Measurements from ENCODE around the gene MNAT1. TPM values are rescaled to one million over a fixed set of nuclear protein-coding genes. Genes with fewer than 3 reads are reported as not detected.

Gene MNAT1
- total RNA-seq, 8 experiments from 2014 or later, result 37.0 to 69.2 (median 47.1) TPM

DNA sequence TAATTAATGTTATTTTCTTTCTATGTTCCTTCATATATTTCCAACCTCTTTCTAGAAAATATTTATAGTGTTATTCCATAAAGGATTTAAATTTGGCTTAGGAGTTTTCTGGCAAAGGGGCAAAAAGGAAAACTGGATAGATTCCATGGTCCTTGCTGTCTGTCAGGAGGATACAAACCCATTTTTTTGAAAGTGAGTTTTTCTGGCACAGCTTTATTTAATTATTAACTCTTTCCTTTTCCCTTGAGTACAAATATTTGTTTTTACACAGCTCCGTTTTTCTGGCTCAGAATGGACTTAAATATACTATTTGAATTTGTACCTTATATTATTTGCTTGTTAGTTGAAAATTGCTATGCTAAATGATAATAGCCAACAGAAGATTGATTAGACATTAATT lies 56.3 kb downstream of the MNAT1 start:
- ATAC-seq (replicated peaks in 6 of 8), result no peak
- Histone ChIP-seq H3K4me3 (no peak overlapping the region), H3K27ac (no peak overlapping the region), H3K4me1 (replicated peaks in 1 of 2) (no peaks in the 10 kb centered on the region)
- WGBS, 10 experiments, result 67 to 100% (median 86%) methylated on average over 1 of the region's 1 CpG
- in situ Hi-C loops (cut with MboI; ENCODE audit: low pct_unique_long_range_greater_than_20kb in 2 of 9, low sequenced_read_pairs in 9 of 9, unreplicated experiment in 9 of 9), result no loop called here

DNA sequence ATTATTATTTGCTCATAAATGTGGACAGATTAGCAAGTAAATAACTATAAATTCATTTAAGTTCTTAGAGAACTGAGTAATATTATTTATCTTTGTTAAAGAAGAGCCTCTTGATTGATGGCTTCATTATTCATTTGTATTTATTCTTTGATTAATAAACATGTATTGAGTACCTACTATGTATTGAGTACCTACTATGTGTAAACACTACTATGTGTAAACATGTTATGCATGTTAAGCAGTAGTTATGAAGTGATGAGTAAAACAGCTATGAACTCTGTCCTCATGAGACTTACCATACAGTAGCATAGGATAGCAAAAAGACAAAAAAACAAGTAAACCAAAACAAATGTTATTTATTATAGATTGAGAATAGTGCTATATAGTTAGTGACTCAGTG lies 61.9 kb downstream of the MNAT1 start:
- ATAC-seq (replicated peaks in 6 of 8), result no peak
- no peak overlapping the region for H3K27ac ChIP-seq
- H3K4me3 ChIP-seq, result no peak overlapping the region
- in situ Hi-C loops (cut with MboI; ENCODE audit: low pct_unique_long_range_greater_than_20kb in 2 of 9, low sequenced_read_pairs in 9 of 9, unreplicated experiment in 9 of 9), result no loop called here
- H3K4me1 ChIP-seq (replicated peaks in 1 of 2), result no peaks in the 10 kb centered on the region

- WGBS, 10 experiments, result 60 to 100% (median 96%) methylated on average over 1 to 2 of the region's 2 CpGs; no CpG with 5 or more reads in 4 of the 10 experiments
- ATAC-seq (replicated peaks in 6 of 8), result no peak
- H3K4me3 ChIP-seq, result no peak overlapping the region
- H3K4me1 ChIP-seq (replicated peaks in 1 of 2), result no peaks in the 10 kb centered on the region
- no peak overlapping the region for H3K27ac ChIP-seq
- in situ Hi-C loops (cut with MboI; ENCODE audit: low pct_unique_long_range_greater_than_20kb in 2 of 9, low sequenced_read_pairs in 9 of 9, unreplicated experiment in 9 of 9), result no loop called here
These were observed 65.8 kb downstream of the MNAT1 start for GRCh38 chr14:60800409-60800808.

DNA sequence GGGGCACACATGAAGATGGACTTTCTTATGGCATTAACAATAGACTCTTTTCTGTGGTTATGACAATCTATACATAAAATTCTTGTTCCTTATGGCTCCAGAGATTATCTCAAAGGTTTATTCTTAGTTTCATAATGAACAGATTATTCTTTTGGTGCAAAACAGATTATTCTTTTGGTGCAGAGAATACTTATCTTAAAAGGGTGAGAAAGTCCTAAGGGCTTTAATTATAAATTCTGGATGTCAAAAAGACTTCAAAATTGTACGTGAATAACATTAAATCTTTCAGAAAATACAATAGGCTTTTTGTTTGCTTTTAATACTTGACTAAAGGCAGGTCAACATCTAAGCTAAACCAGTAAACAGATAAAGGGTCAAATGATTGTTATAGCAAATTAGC lies 69.3 kb downstream of the MNAT1 start:
- no peaks in the 10 kb centered on the region for H3K4me1 ChIP-seq (replicated peaks in 1 of 2)
- 50 to 100% (median 92%) methylated on average over 1 of the region's 1 CpG; no CpG with 5 or more reads in 1 of the 10 experiments for WGBS, 10 experiments
- in situ Hi-C loops (cut with MboI; ENCODE audit: low pct_unique_long_range_greater_than_20kb in 2 of 9, low sequenced_read_pairs in 9 of 9, unreplicated experiment in 9 of 9), result no loop called here
- no peak overlapping the region for H3K4me3 ChIP-seq
- no peak overlapping the region for H3K27ac ChIP-seq
- no peak for ATAC-seq (replicated peaks in 6 of 8)

DNA sequence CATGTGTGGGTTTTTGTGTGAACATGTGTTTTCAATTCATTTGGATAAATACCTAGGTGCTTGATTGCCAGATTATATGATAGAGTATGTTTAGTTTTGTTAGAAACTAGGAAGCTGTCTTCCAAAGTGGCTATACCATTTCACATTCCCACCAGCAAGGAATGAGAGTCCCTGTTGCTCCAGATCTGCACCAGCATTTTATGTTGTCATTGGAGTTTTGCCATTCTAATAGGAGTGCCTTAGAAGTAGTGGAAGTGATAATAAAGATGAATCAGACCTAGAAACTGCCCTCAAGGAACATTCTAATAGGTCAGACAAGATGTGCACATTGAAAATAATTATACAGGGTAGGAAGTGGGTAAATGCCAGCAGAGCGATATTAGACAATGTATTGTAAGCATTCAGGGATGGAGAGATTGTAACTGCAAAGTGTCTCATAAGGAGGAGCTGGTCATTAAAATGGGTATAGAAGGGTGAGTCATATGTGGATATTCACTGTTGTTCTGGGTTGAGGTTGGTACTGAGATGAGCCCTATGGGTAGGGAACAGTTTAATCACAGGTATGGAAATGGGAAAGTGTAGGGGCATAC lies 71.4 kb downstream of the MNAT1 start:
- Histone ChIP-seq H3K4me3 (no peak overlapping the region), H3K4me1 (replicated peaks in 1 of 2) (no peaks in the 10 kb centered on the region), H3K27ac (no peak overlapping the region)
- 25 to 100% (median 83%) methylated on average over 1 of the region's 1 CpG; no CpG with 5 or more reads in 6 of the 10 experiments for WGBS, 10 experiments
- peak in 3 of 8 experiments; percentile 23 to 84 (median 76) for ATAC-seq (replicated peaks in 6 of 8)
- in situ Hi-C loops (cut with MboI; ENCODE audit: low pct_unique_long_range_greater_than_20kb in 2 of 9, low sequenced_read_pairs in 9 of 9, unreplicated experiment in 9 of 9), result no loop called here

DNA sequence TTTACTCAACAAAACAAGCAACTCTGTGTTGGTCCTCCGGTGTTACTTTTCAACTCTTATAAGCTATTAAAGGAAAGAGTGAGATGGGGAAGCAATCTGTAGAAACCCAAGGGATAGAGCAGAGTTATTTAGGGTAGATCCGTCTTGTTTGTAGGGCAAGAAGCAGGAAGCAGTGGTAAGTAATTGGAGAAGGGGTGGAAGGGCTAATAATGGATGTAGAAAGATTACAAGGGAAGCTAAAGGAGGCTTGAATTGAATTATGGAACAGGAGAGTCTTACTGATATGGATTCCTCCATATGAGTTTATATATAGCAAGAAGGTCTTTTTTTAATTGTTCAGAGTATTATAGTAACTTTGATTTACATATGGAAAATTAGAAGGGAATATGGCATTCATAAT lies 72.7 kb downstream of the MNAT1 start:
- ATAC-seq (replicated peaks in 6 of 8), result no peak
- in situ Hi-C loops (cut with MboI; ENCODE audit: low pct_unique_long_range_greater_than_20kb in 2 of 9, low sequenced_read_pairs in 9 of 9, unreplicated experiment in 9 of 9), result no loop called here
- Histone ChIP-seq H3K4me1 (replicated peaks in 1 of 2) (no peaks in the 10 kb centered on the region), H3K27ac (no peak overlapping the region), H3K4me3 (no peak overlapping the region)
- 85 to 100% (median 94%) methylated on average over 1 to 2 of the region's 2 CpGs for WGBS, 10 experiments

DNA sequence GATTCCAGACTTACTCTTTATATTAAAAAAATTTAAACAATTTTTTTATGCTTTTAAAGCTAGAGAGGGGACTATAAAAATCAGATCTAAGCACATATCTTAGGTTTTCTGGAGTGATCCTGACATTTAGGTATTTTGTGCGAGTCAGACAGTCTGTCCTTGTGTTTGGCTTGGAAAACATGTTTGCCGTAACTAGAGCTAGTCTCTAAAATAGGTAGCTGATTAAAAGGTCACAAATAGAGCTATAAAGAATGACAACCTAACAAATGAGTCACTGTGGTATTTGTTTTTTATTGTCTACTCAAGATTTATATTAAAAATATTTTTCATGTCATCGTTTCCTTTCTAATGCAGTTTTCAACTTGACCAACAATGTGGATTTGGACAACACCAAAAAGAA lies 73.4 kb downstream of the MNAT1 start:
- H3K27ac ChIP-seq, result no peak overlapping the region
- in situ Hi-C loops (cut with MboI; ENCODE audit: low pct_unique_long_range_greater_than_20kb in 2 of 9, low sequenced_read_pairs in 9 of 9, unreplicated experiment in 9 of 9), result no loop called here
- no peak for ATAC-seq (replicated peaks in 6 of 8)
- 89 to 100% (median 98%) methylated on average over 1 to 3 of the region's 3 CpGs for WGBS, 10 experiments
- H3K4me1 ChIP-seq (replicated peaks in 1 of 2), result no peaks in the 10 kb centered on the region
- no peak overlapping the region for H3K4me3 ChIP-seq

DNA sequence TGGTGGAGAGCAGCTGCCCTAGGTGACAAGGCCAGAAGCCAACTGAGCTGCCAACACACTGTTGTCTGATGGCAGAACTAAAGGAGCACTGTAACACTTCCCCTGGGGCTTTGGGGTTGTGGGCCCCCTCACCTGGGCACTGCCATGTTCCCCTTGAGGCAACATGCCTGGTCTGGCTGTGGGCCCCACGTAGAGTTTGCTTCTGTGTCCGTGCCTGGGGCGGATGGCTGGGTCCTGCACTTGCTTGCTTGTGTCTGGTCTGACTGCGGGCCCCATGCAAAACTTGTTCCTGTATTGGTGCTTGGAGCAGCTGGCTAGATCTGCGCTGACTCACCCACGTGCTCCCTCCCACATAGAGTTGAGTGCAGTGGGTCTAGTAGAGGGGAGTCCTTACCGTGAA lies 78.4 kb downstream of the MNAT1 start:
- Histone ChIP-seq H3K27ac (no peak overlapping the region), H3K4me1 (replicated peaks in 1 of 2) (no peaks in the 10 kb centered on the region), H3K4me3 (no peak overlapping the region)
- in situ Hi-C loops (cut with MboI; ENCODE audit: low pct_unique_long_range_greater_than_20kb in 2 of 9, low sequenced_read_pairs in 9 of 9, unreplicated experiment in 9 of 9), result no loop called here
- 92 to 100% (median 100%) methylated on average over 2 to 3 of the region's 7 CpGs; no CpG with 5 or more reads in 5 of the 10 experiments for WGBS, 10 experiments
- ATAC-seq (replicated peaks in 6 of 8), result no peak

- in situ Hi-C loops (cut with MboI; ENCODE audit: low pct_unique_long_range_greater_than_20kb in 2 of 9, low sequenced_read_pairs in 9 of 9, unreplicated experiment in 9 of 9), result no loop called here
- ATAC-seq (replicated peaks in 6 of 8), result no peak
- Histone ChIP-seq H3K4me3 (no peak overlapping the region), H3K27ac (no peak overlapping the region), H3K4me1 (replicated peaks in 1 of 2) (no peaks in the 10 kb centered on the region)
- WGBS, 10 experiments, result 80 to 100% (median 97%) methylated on average over 1 to 4 of the region's 4 CpGs; no CpG with 5 or more reads in 4 of the 10 experiments
These were observed 80.8 kb downstream of the MNAT1 start for GRCh38 chr14:60815371-60815770.

GRCh38 chr14:60817113-60817512 lies 82.6 kb downstream of the MNAT1 start:
- H3K27ac ChIP-seq, result no peak overlapping the region
- H3K4me1 ChIP-seq (replicated peaks in 1 of 2), result no peaks in the 10 kb centered on the region
- H3K4me3 ChIP-seq, result no peak overlapping the region
- ATAC-seq (replicated peaks in 6 of 8), result no peak
- in situ Hi-C loops (cut with MboI; ENCODE audit: low pct_unique_long_range_greater_than_20kb in 2 of 9, low sequenced_read_pairs in 9 of 9, unreplicated experiment in 9 of 9), result no loop called here
- 20 to 89% (median 75%) methylated on average over 1 of the region's 1 CpG for WGBS, 10 experiments

- Histone ChIP-seq H3K4me1 (replicated peaks in 1 of 2) (no peaks in the 10 kb centered on the region), H3K27ac (no peak overlapping the region), H3K4me3 (no peak overlapping the region)
- in situ Hi-C loops (cut with MboI; ENCODE audit: low pct_unique_long_range_greater_than_20kb in 2 of 9, low sequenced_read_pairs in 9 of 9, unreplicated experiment in 9 of 9), result no loop called here
- no peak for ATAC-seq (replicated peaks in 6 of 8)
- WGBS, 10 experiments, result 72 to 100% (median 93%) methylated on average over 1 to 4 of the region's 4 CpGs
These were observed 85.0 kb downstream of the MNAT1 start for GRCh38 chr14:60819575-60819974.

GRCh38 chr14:60838601-60839000 lies 104.0 kb downstream of the MNAT1 start:
- in situ Hi-C loops (cut with MboI; ENCODE audit: low pct_unique_long_range_greater_than_20kb in 2 of 9, low sequenced_read_pairs in 9 of 9, unreplicated experiment in 9 of 9), result no loop called here
- no peak for ATAC-seq (replicated peaks in 6 of 8)
- H3K4me1 ChIP-seq (replicated peaks in 1 of 2), result no peaks in the 10 kb centered on the region
- H3K27ac ChIP-seq, result no peak overlapping the region
- 93 to 100% (median 100%) methylated on average over 1 to 3 of the region's 5 CpGs; no CpG with 5 or more reads in 4 of the 10 experiments for WGBS, 10 experiments
- H3K4me3 ChIP-seq, result no peak overlapping the region

DNA sequence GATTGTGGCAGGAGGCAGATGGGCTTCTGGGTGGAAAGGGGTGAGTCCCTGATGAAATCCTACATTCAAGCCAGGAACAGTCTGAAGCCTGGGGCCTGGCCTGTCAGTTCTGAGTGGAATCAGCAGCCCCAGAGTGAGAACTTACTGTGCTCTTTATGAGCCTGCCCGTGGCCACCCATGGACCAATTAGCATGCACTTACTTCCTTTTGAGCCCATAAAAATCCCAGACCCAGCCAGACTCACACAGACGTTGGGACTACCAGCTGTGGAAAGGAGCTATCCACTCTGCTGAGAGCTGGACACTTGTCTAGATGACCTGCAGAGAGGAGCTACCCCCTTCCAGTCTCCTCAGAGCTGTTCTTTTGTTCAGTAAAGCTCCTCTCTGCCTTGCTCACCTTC lies 104.5 kb downstream of the MNAT1 start:
- Histone ChIP-seq H3K4me3 (no peak overlapping the region), H3K4me1 (replicated peaks in 1 of 2) (no peaks in the 10 kb centered on the region), H3K27ac (no peak overlapping the region)
- WGBS, 10 experiments, result 67 to 83% methylated on average over 1 of the region's 2 CpGs; no CpG with 5 or more reads in 8 of the 10 experiments
- no peak for ATAC-seq (replicated peaks in 6 of 8)
- in situ Hi-C loops (cut with MboI; ENCODE audit: low pct_unique_long_range_greater_than_20kb in 2 of 9, low sequenced_read_pairs in 9 of 9, unreplicated experiment in 9 of 9), result no loop called here

- ATAC-seq (replicated peaks in 6 of 8), result no peak
- H3K4me3 ChIP-seq, result no peak overlapping the region
- in situ Hi-C loops (cut with MboI; ENCODE audit: low pct_unique_long_range_greater_than_20kb in 2 of 9, low sequenced_read_pairs in 9 of 9, unreplicated experiment in 9 of 9), result no loop called here
- 100% methylated on average over 1 to 7 of the region's 11 CpGs; no CpG with 5 or more reads in 4 of the 10 experiments for WGBS, 10 experiments
- no peak overlapping the region for H3K27ac ChIP-seq
- H3K4me1 ChIP-seq (replicated peaks in 1 of 2), result no peaks in the 10 kb centered on the region
These were observed 105.1 kb downstream of the MNAT1 start for GRCh38 chr14:60839657-60840056.

Measured in motor neuron (in vitro differentiated cells).